NCI-H2196 (cell line): ENCODE measurements around the gene CALML6.

ENCODE experiments used
- DNase-seq: peaks from one replicate; lab custom pipeline; 2025; ENCODE audit not compliant: unreplicated experiment; lab: John Stamatoyannopoulos, UW

Gene CALML6

GRCh38 chr1:1942753-1943656, 27.9 kb downstream of the CALML6 start:
- no peak for DNase-seq

GRCh38 chr1:1943834-1944570, 28.9 kb downstream of the CALML6 start:
- DNase-seq, result peak; percentile 65

GRCh38 chr1:1945782-1946393, 30.8 kb downstream of the CALML6 start:
- no peak for DNase-seq

GRCh38 chr1:1946540-1946939, 31.5 kb downstream of the CALML6 start:
- DNase-seq, result peak; percentile 54

GRCh38 chr1:1947493-1947892, 32.4 kb downstream of the CALML6 start:
- peak; percentile 91 for DNase-seq

GRCh38 chr1:1948783-1949182, 33.7 kb downstream of the CALML6 start:
- DNase-seq, result no peak

- no peak for DNase-seq
These were observed 35.9 kb downstream of the CALML6 start for GRCh38 chr1:1950940-1951339.

- no peak for DNase-seq
These were observed 39.0 kb downstream of the CALML6 start for GRCh38 chr1:1954015-1954414.

- DNase-seq, result no peak
These were observed 39.9 kb downstream of the CALML6 start for GRCh38 chr1:1954831-1955441.

GRCh38 chr1:1955621-1956094, 40.6 kb downstream of the CALML6 start:
- DNase-seq, result no peak

GRCh38 chr1:1956101-1956500, 41.0 kb downstream of the CALML6 start:
- peak; percentile 48 for DNase-seq

- DNase-seq, result no peak
These were observed 41.8 kb downstream of the CALML6 start for GRCh38 chr1:1956586-1957532.

- no peak for DNase-seq
These were observed 42.5 kb downstream of the CALML6 start for GRCh38 chr1:1957533-1957961.

GRCh38 chr1:1958071-1958541, 43.0 kb downstream of the CALML6 start:
- no peak for DNase-seq

GRCh38 chr1:1959459-1959839, 44.4 kb downstream of the CALML6 start:
- DNase-seq, result peak; percentile 59

GRCh38 chr1:1959840-1960479, 44.9 kb downstream of the CALML6 start:
- peak; percentile 98 for DNase-seq

- no peak for DNase-seq
These were observed 45.6 kb downstream of the CALML6 start for GRCh38 chr1:1960480-1961196.

- no peak for DNase-seq
These were observed 47.7 kb downstream of the CALML6 start for GRCh38 chr1:1962752-1963151.

GRCh38 chr1:1963570-1963969, 48.5 kb downstream of the CALML6 start:
- no peak for DNase-seq
